ENCODE data around the gene ACKR4. TPM values are rescaled to one million over a fixed set of nuclear protein-coding genes. Genes with fewer than 3 reads are reported as not detected.
"Not testable (repeated sequence)": the region's sequence is repeated elsewhere in the genome, so short reads cannot be mapped to it uniquely, and the experiment has no call there.

ACKR4 gene
- total and polyA plus RNA-seq, 2 experiments from 2014 or later: 0.26 TPM; not detected in 1

- TF ChIP-seq ZNF462 (CRISPR knock-in tag; IDR thresholded peaks at IDR 0.05) (no peak), POLR2AphosphoS5 (IDR thresholded peaks at IDR 0.05; ENCODE audit: low read depth) (no peak), REST (IDR thresholded peaks at IDR 0.05; ENCODE audit: unreplicated experiment) (no peak), NANOG (IDR thresholded peaks at IDR 0.05; ENCODE audit: borderline replicate concordance) (no peak), JUNB (IDR thresholded peaks at IDR 0.05; ENCODE audit: unreplicated experiment) (no peak), ZNF114 (CRISPR knock-in tag; IDR thresholded peaks at IDR 0.05) (no peak)
These were observed 41.6 kb upstream of the ACKR4 start (continued) for GRCh38 chr3:132555306-132556035.

GRCh38 chr3:132556036-132556386, 41.1 kb upstream of the ACKR4 start:
- not testable (repeated sequence) for H3K27me3 ChIP-seq (ENCODE audit: insufficient read depth); H3K36me3 Mint-ChIP-seq (ENCODE audit: low read depth); H3K27ac Mint-ChIP-seq; H3K27me3 Mint-ChIP-seq (ENCODE audit: insufficient read depth, low read depth, poor library complexity); H3K36me3 ChIP-seq (ENCODE audit: insufficient read depth); H3K4me3 ChIP-seq; H2AFZ ChIP-seq; H3K4me3 Mint-ChIP-seq; DNase-seq (ENCODE audit: low spot score); H3K27ac ChIP-seq (ENCODE audit: low read depth); H3K9me3 Mint-ChIP-seq; H3K79me2 ChIP-seq (replicated peaks; ENCODE audit: insufficient read depth); H3K9me2 ChIP-seq (ENCODE audit: insufficient read depth); H4K20me1 ChIP-seq (replicated peaks; ENCODE audit: insufficient read depth); H3K4me2 ChIP-seq; ATAC-seq; H3F3A ChIP-seq (replicated peaks; ENCODE audit: low read depth)
- H3K4me1 Mint-ChIP-seq: peaks cover 30% of the 10 kb centered on the region
- peaks cover 17% of the 10 kb centered on the region; the same call in 1 of the 2 replicates for H3K4me1 ChIP-seq (ENCODE audit: insufficient read depth)
